ENCODE data around the gene TFCP2.
A peak's percentile ranks its signal among the peaks of the same experiment; 100 is the strongest.

TFCP2 gene

DNA sequence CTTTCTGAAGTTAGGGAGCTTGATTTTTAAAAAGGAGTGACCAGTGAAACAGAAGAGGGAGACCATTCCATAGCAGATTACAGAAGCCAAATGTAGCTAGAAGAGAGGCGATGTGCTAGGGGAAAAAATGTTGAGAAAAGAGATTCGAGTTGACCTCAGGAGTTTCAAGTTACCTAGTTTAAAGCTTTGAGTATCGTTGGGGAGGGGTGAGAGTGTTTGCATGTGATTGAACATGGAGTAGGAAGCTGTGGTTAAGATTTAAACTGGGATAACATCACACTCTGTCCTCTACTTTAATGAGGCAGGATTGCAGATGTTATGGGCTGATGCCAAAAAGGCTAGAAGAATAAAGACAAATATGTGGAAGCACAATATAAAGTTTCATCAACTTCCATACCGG, 121.1 kb downstream of the TFCP2 start:
- no peak for TF ChIP-seq ZFX (IDR thresholded peaks at IDR 0.05; ENCODE audit: borderline replicate concordance)
- TF ChIP-seq, protein P1, sequence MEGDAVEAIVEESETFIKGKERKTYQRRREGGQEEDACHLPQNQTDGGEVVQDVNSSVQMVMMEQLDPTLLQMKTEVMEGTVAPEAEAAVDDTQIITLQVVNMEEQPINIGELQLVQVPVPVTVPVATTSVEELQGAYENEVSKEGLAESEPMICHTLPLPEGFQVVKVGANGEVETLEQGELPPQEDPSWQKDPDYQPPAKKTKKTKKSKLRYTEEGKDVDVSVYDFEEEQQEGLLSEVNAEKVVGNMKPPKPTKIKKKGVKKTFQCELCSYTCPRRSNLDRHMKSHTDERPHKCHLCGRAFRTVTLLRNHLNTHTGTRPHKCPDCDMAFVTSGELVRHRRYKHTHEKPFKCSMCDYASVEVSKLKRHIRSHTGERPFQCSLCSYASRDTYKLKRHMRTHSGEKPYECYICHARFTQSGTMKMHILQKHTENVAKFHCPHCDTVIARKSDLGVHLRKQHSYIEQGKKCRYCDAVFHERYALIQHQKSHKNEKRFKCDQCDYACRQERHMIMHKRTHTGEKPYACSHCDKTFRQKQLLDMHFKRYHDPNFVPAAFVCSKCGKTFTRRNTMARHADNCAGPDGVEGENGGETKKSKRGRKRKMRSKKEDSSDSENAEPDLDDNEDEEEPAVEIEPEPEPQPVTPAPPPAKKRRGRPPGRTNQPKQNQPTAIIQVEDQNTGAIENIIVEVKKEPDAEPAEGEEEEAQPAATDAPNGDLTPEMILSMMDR (IDR thresholded peaks at IDR 0.05), result no peak
- H3K27ac ChIP-seq, result no peak overlapping the region

DNA sequence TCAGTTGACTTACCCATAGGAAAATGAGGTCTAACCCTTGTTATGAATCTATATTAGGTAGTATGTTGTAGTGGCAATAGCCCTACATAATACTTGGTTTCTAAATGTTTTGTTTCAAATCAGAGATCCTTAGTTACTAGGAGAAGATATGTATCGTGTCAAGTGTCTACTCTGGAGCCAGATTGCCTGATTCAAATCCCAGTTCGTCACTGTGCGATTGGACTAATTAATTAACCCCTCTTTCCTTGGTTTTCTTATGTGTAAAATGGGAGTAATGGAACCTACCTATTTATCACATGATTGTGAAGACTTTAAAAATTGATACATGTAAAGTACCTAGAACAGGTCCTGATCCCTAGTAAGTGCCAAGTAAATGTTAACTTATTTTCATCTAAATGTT, 123.4 kb downstream of the TFCP2 start:
- no peak for TF ChIP-seq ZFX (IDR thresholded peaks at IDR 0.05; ENCODE audit: borderline replicate concordance)
- TF ChIP-seq, protein P1 (IDR thresholded peaks at IDR 0.05), result no peak
- no peak overlapping the region for H3K27ac ChIP-seq

DNA sequence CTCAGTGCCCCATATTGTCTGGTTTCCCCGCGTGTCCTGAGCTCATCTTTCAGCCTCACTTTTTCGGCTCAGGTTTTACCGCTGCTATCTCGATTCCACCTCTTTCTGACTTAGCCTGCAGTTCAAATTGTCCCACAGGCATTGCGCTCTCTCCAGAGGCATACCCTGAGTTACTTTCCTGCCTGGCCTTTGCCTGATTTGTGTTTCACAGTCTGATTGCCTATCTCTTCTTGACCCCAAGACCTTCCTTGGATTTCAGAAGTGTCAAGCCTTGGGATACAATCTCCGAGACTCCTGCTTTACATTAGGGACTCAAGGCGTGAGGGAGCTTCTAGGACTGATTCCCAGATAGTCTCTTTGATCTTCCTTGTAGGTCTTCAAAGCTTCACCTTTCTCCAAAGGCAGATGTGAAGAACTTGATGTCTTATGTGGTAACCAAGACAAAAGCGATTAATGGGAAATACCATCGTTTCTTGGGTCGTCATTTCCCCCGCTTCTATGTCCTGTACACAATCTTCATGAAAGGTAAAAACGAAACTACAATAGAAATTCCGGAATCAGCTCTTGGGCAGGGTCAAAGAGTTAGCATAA, 124.2 kb downstream of the TFCP2 start:
- TF ChIP-seq ZFX (IDR thresholded peaks at IDR 0.05; ENCODE audit: borderline replicate concordance), result no peak
- TF ChIP-seq, protein P1 (IDR thresholded peaks at IDR 0.05), result no peak
- peak overlapping the region; percentile 89 for H3K27ac ChIP-seq

DNA sequence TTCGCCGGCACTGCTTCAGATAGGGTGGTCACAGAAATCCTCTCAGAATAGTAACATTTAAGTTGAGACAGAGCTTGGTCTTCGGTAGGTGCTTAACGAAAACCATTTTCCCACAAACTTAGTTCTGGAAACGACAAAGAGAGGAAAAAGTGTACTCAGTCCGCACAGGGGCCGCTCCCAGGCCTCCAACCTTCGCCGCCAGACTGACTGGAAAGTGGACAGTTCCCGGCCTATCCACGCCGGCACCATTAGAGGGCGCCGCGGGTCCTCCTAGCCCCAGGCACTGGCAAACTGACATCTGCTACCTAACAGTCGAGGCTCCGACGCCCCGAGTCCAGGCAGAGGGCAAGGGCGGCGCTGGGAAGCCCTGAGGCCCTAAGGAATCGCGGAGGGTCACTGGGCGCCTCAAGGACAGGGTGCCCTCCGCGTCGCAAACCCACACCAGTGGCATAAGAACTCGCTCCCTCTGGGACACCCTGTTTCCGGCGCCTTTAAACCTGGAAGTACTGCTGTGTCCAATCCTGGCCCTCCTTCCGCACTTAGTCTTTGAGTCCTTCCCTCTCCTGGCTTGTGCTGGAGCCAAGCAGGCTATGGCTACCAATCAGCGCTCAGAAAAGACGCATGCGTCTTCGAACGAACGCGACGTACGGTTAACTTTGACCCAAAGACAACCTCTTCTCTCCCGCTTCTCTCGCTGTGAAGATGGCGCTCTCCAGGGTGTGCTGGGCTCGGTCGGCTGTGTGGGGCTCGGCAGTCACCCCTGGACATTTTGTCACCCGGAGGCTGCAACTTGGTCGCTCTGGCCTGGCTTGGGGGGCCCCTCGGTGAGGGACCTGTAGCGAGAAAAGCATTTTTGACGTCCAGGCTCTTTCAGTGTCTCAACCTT, 125.0 kb downstream of the TFCP2 start, which contains the start of gene LETMD1:
Gene LETMD1, plus strand, starts transcription at position 673 of the 886 bp plus-strand sequence. Its CDS starts 30 bp downstream, at position 703.
- peak within 1 kb of the TSS; percentile 89 for H3K27ac ChIP-seq

More for the DNA sequence above, 125.0 kb downstream of the TFCP2 start, which contains the start of gene LETMD1:
- TF ChIP-seq, protein P1 (IDR thresholded peaks at IDR 0.05), result peak; percentile 100
- TF ChIP-seq ZFX (IDR thresholded peaks at IDR 0.05; ENCODE audit: borderline replicate concordance), result no peak
